ENCODE data around the gene GLCCI1. TPM values are rescaled to one million over a fixed set of nuclear protein-coding genes. Genes with fewer than 3 reads are reported as not detected.

GLCCI1 gene
- total RNA-seq, 4 donors from 2014 or later, result 8.1 to 15.7 (median 11.7) TPM

- H3K4me1 ChIP-seq, result no peaks in the 10 kb centered on the region
- H3K4me3 ChIP-seq, result no peak overlapping the region
- H3K36me3 ChIP-seq, result peaks cover 0 to 13% (median 0%) of the 10 kb centered on the region in 3 donors
- no peaks in the 10 kb centered on the region for H3K9me3 ChIP-seq
- H3K27ac ChIP-seq, result no peak overlapping the region
- 92 to 96% methylated on average over 9 of the region's 9 CpGs for WGBS, 2 donors
- TF ChIP-seq, protein P1, sequence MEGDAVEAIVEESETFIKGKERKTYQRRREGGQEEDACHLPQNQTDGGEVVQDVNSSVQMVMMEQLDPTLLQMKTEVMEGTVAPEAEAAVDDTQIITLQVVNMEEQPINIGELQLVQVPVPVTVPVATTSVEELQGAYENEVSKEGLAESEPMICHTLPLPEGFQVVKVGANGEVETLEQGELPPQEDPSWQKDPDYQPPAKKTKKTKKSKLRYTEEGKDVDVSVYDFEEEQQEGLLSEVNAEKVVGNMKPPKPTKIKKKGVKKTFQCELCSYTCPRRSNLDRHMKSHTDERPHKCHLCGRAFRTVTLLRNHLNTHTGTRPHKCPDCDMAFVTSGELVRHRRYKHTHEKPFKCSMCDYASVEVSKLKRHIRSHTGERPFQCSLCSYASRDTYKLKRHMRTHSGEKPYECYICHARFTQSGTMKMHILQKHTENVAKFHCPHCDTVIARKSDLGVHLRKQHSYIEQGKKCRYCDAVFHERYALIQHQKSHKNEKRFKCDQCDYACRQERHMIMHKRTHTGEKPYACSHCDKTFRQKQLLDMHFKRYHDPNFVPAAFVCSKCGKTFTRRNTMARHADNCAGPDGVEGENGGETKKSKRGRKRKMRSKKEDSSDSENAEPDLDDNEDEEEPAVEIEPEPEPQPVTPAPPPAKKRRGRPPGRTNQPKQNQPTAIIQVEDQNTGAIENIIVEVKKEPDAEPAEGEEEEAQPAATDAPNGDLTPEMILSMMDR (IDR thresholded peaks at IDR 0.05), result no peak
- no peak for TF ChIP-seq EP300 (IDR thresholded peaks at IDR 0.05)
- TF ChIP-seq POLR2A (IDR thresholded peaks at IDR 0.05), result no peak
- DNase-seq (ENCODE audit: low spot score in 2 of 2), result no peak
- H3K27me3 ChIP-seq, result no peaks in the 10 kb centered on the region
Observed at GRCh38 chr7:8070451-8071180, 102.0 kb downstream of the GLCCI1 start.

DNA sequence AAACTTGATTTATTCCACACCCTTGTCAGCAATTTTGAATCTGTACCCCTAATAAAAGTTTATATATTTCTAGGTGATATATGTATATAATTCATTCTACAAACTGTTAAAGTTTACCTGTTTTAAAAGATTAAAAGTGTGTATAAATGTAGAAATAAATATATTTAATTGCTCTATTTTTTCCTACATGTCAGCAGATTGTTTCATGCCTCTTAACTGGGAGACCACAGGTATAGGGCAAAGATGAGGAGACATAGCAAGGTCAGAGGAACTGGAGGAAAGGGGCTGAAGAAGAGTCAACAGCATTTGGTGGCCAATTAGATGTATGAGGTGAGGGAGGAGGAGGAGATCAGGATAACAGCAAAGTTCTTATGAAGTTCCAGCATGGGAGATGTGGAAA lies 109.8 kb downstream of the GLCCI1 start:
- H3K4me1 ChIP-seq, result no peaks in the 10 kb centered on the region
- no peak for DNase-seq (ENCODE audit: low spot score in 2 of 2)

GRCh38 chr7:8082762-8083161 lies 114.2 kb downstream of the GLCCI1 start:
- no peak overlapping the region for H3K4me3 ChIP-seq
- H3K27ac ChIP-seq, result no peak overlapping the region
- peaks cover 0 to 18% (median 0%) of the 10 kb centered on the region in 3 donors for H3K36me3 ChIP-seq
- TF ChIP-seq EP300 (IDR thresholded peaks at IDR 0.05) (no peak), POLR2A (IDR thresholded peaks at IDR 0.05) (no peak)
- TF ChIP-seq, protein P1 (IDR thresholded peaks at IDR 0.05), result no peak
- WGBS, 2 donors, result 94 to 98% methylated on average over 2 of the region's 2 CpGs
- no peak for DNase-seq (ENCODE audit: low spot score in 2 of 2)
- no peaks in the 10 kb centered on the region for H3K4me1 ChIP-seq
- H3K27me3 ChIP-seq, result no peaks in the 10 kb centered on the region
- H3K9me3 ChIP-seq, result no peaks in the 10 kb centered on the region

More for the DNA sequence above, 109.8 kb downstream of the GLCCI1 start:
- no peaks in the 10 kb centered on the region for H3K27me3 ChIP-seq
- H3K36me3 ChIP-seq, result no peaks in the 10 kb centered on the region
- TF ChIP-seq EP300 (IDR thresholded peaks at IDR 0.05) (no peak), POLR2A (IDR thresholded peaks at IDR 0.05) (no peak)
- TF ChIP-seq, protein P1 (IDR thresholded peaks at IDR 0.05), result no peak
- H3K27ac ChIP-seq, result no peak overlapping the region
- H3K4me3 ChIP-seq, result no peak overlapping the region
- H3K9me3 ChIP-seq, result no peaks in the 10 kb centered on the region

DNA sequence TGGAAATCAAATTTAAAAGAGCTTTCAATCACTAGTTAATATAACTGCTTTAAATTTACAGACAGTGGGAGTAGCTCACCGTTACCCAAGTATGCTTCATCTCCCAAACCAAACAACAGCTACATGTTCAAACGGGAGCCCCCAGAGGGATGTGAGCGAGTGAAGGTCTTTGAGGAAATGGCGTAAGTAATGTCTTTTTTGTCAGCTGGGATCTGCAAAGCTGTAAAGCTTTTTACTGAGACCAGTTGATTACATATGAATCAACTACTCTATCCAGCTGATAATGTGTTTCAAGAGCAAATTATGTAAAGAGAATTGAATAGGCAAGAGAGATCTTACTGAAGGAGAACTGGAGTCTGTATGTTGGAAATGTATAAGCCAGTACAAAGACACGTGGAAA lies 116.2 kb downstream of the GLCCI1 start:
- TF ChIP-seq, protein P1 (IDR thresholded peaks at IDR 0.05), result no peak
- TF ChIP-seq POLR2A (IDR thresholded peaks at IDR 0.05) (no peak), EP300 (IDR thresholded peaks at IDR 0.05) (no peak)
- no peaks in the 10 kb centered on the region for H3K4me1 ChIP-seq
- DNase-seq (ENCODE audit: low spot score in 2 of 2), result no peak
- H3K36me3 ChIP-seq, result peaks cover 0 to 18% (median 0%) of the 10 kb centered on the region in 3 donors
- no peak overlapping the region for H3K27ac ChIP-seq
- H3K4me3 ChIP-seq, result no peak overlapping the region
- H3K9me3 ChIP-seq, result no peaks in the 10 kb centered on the region
- WGBS, 2 donors, result 73 to 74% methylated on average over 5 of the region's 5 CpGs
- H3K27me3 ChIP-seq, result no peaks in the 10 kb centered on the region

DNA sequence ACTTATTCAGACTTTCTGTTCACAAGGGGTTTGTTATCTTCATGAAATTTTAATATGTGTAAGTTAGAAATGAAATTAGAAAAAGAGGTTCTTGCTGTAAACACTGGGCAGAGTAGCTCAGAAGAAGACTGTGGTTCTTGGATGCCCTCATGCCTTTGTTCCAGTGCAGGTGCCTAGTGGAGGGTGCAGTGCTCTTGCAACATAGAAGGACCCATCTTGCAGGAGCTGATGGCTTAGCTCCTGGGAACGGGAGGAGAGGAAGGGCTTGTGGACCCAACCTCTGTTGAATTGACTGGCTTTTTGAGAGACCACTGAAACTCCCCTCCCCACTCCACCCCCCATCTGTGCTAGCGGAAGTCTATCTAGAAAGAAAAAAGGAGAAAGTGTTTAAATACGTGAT lies 116.8 kb downstream of the GLCCI1 start:
- WGBS, 2 donors, result 89 to 94% methylated on average over 3 of the region's 3 CpGs

More for the DNA sequence above, 116.8 kb downstream of the GLCCI1 start:
- no peak for DNase-seq (ENCODE audit: low spot score in 2 of 2)
- H3K27me3 ChIP-seq, result no peaks in the 10 kb centered on the region
- TF ChIP-seq, protein P1 (IDR thresholded peaks at IDR 0.05), result no peak
- TF ChIP-seq POLR2A (IDR thresholded peaks at IDR 0.05) (no peak), EP300 (IDR thresholded peaks at IDR 0.05) (no peak)
- no peak overlapping the region for H3K27ac ChIP-seq
- no peaks in the 10 kb centered on the region for H3K4me1 ChIP-seq
- H3K36me3 ChIP-seq, result peaks cover 0 to 18% (median 0%) of the 10 kb centered on the region in 3 donors
- H3K9me3 ChIP-seq, result no peaks in the 10 kb centered on the region
- H3K4me3 ChIP-seq, result no peak overlapping the region

Data from tibial nerve (tissue), 4 donors.